DOHH2 (cell line): ENCODE data around the gene PEX5L.

Source experiments
- EZH2phosphoT487 ChIP-seq: fragments of 200-600 bp; sonication (generic); IDR thresholded peaks from 2 replicates; pipeline ENCODE4 v1.6.1; 2017; ENCODE audit warnings: borderline replicate concordance, mild to moderate bottlenecking, antibody characterized with exemption, low read length, moderate library complexity, mixed read lengths
- TF ChIP-seq, protein P1 (sequence below): fragments of 200-600 bp; sonication (generic); IDR thresholded peaks from one replicate; pipeline ENCODE4 v1.5.1; 2014; ENCODE audit warnings: antibody characterized with exemption, mild to moderate bottlenecking, low read depth, low read length; ENCODE audit not compliant: poor library complexity, severe bottlenecking

DNA sequence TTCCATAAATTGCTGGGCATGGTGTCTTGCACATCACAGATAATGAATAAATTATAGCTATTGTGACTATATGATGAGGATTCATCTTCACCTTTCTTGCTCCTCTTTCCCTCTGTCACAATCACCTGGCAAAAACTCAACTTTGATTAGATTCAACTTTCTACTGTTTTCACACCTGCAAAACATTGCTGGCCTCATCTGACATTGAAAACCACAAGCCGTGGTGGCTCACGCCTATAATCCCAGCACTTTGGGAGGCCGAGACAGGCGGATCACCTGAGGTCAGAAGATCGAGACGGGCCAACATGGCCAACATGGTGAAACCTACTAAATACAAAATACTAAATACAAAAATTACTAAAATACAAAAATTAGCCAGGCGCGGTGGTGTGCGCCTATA, 12.7 kb upstream of the PEX5L start:
- TF ChIP-seq, protein P1, sequence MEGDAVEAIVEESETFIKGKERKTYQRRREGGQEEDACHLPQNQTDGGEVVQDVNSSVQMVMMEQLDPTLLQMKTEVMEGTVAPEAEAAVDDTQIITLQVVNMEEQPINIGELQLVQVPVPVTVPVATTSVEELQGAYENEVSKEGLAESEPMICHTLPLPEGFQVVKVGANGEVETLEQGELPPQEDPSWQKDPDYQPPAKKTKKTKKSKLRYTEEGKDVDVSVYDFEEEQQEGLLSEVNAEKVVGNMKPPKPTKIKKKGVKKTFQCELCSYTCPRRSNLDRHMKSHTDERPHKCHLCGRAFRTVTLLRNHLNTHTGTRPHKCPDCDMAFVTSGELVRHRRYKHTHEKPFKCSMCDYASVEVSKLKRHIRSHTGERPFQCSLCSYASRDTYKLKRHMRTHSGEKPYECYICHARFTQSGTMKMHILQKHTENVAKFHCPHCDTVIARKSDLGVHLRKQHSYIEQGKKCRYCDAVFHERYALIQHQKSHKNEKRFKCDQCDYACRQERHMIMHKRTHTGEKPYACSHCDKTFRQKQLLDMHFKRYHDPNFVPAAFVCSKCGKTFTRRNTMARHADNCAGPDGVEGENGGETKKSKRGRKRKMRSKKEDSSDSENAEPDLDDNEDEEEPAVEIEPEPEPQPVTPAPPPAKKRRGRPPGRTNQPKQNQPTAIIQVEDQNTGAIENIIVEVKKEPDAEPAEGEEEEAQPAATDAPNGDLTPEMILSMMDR = no peak
- TF ChIP-seq EZH2phosphoT487 = no peak
